Measurements from ENCODE around the gene TNC.

GRCh38 chr9:115071176-115071575 is 46.8 kb downstream of the TNC start:
- TF ChIP-seq, protein P1, sequence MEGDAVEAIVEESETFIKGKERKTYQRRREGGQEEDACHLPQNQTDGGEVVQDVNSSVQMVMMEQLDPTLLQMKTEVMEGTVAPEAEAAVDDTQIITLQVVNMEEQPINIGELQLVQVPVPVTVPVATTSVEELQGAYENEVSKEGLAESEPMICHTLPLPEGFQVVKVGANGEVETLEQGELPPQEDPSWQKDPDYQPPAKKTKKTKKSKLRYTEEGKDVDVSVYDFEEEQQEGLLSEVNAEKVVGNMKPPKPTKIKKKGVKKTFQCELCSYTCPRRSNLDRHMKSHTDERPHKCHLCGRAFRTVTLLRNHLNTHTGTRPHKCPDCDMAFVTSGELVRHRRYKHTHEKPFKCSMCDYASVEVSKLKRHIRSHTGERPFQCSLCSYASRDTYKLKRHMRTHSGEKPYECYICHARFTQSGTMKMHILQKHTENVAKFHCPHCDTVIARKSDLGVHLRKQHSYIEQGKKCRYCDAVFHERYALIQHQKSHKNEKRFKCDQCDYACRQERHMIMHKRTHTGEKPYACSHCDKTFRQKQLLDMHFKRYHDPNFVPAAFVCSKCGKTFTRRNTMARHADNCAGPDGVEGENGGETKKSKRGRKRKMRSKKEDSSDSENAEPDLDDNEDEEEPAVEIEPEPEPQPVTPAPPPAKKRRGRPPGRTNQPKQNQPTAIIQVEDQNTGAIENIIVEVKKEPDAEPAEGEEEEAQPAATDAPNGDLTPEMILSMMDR (IDR thresholded peaks at IDR 0.05), result no peak
- no peak for TF ChIP-seq TAF1 (IDR thresholded peaks at IDR 0.05; ENCODE audit: borderline replicate concordance, low read depth, low read length)
- TF ChIP-seq RFX5 (IDR thresholded peaks at IDR 0.05; ENCODE audit: low read length), result no peak
- TF ChIP-seq POLR2AphosphoS5 (IDR thresholded peaks at IDR 0.05; ENCODE audit: low read depth, low read length), result no peak
- no peak for TF ChIP-seq GABPA (IDR thresholded peaks at IDR 0.05; ENCODE audit: low read depth)
- TF ChIP-seq JUND (IDR thresholded peaks at IDR 0.05), result no peak
- TF ChIP-seq YY1 (IDR thresholded peaks at IDR 0.05; ENCODE audit: low read depth), result no peak
- TF ChIP-seq ZBTB33 (IDR thresholded peaks at IDR 0.05; ENCODE audit: borderline replicate concordance, low read depth), result no peak
- TF ChIP-seq EZH2phosphoT487 (IDR thresholded peaks at IDR 0.05; ENCODE audit: borderline replicate concordance, low read depth), result no peak
- TF ChIP-seq RCOR1 (IDR thresholded peaks at IDR 0.05; ENCODE audit: low read length), result no peak
- no peak for TF ChIP-seq NRF1 (IDR thresholded peaks at IDR 0.05; ENCODE audit: low read depth, low read length)
- no peak for TF ChIP-seq CHD2 (IDR thresholded peaks at IDR 0.05; ENCODE audit: low read length, partially characterized antibody)
- no peak for TF ChIP-seq MAX (IDR thresholded peaks at IDR 0.05; ENCODE audit: low read depth)
- no peak for TF ChIP-seq EP300 (IDR thresholded peaks at IDR 0.05; ENCODE audit: borderline replicate concordance in 1 of 2, low read depth in 1 of 2, low read length in 1 of 2)

Measured in SK-N-SH (cell line).